Measurements from ENCODE around the gene TSLP.

- TF ChIP-seq CTCF (IDR thresholded peaks at IDR 0.05) (no peak), USF2 (IDR thresholded peaks at IDR 0.05) (no peak), POLR2A (IDR thresholded peaks at IDR 0.05; ENCODE audit: low read length) (no peak), HOXA7 (CRISPR knock-in tag; IDR thresholded peaks at IDR 0.05) (no peak)
Observed at GRCh38 chr5:111106320-111106948, 34.9 kb downstream of the TSLP start.

All from A549 (cell line).